Natural killer cell (primary cell): Measurements from ENCODE around the gene LDHAL6A. TPM values are rescaled to one million over a fixed set of nuclear protein-coding genes. Genes with fewer than 3 reads are reported as not detected.

Experiments
- ATAC-seq, 3 donors: fragments of 150-1000 bp in 2 of 3; fragments of 200-7000 bp in 1 of 3; cut with Tn5 transposase; 1 replicate in 1 of 3; 2 replicates in 2 of 3; pipeline ENCODE4 v1.10.0; 2021; ENCODE audit warnings: mild to moderate bottlenecking in 2 of 3, moderate library complexity in 2 of 3
- DNase-seq, 2 donors: peaks; one replicate each; pipeline versions ENCODE4 v3.0.0 to v3.0.0-alpha.2; 2013 to 2021; ENCODE audit warnings: mixed read lengths in 1 of 2
- H3K27ac ChIP-seq: one replicate; pipeline ENCODE4 v1.5.1; 2013; ENCODE audit warnings: mild to moderate bottlenecking, low read length
- H3K27me3 ChIP-seq: one replicate; pipeline ENCODE4 v1.6.1; 2013; ENCODE audit warnings: low read length; ENCODE audit not compliant: control insufficient read depth, insufficient read depth
- H3K36me3 ChIP-seq: one replicate; pipeline ENCODE4 v1.6.1; 2013; ENCODE audit warnings: low read length; ENCODE audit not compliant: control insufficient read depth, insufficient read depth
- H3K4me1 ChIP-seq: one replicate; pipeline ENCODE4 v1.6.1; 2013; ENCODE audit warnings: low read length; ENCODE audit not compliant: control insufficient read depth, insufficient read depth
- H3K4me3 ChIP-seq: one replicate; pipeline ENCODE4 v1.5.1; 2013; ENCODE audit warnings: low read length
- H3K9me3 ChIP-seq: one replicate; pipeline ENCODE4 v1.6.1; 2013; ENCODE audit warnings: low read length; ENCODE audit not compliant: control insufficient read depth, insufficient read depth
- H3K27ac Mint-ChIP-seq, 2 donors: one replicate each; pipeline ENCODE4 v1.8.0; 2022; ENCODE audit warnings: mild to moderate bottlenecking in 2 of 2, mixed read lengths in 2 of 2, moderate library complexity in 1 of 2
- H3K27me3 Mint-ChIP-seq, 2 donors: one replicate each; pipeline ENCODE4 v1.8.0; 2022; ENCODE audit warnings: low read depth in 2 of 2, mixed read lengths in 2 of 2
- H3K36me3 Mint-ChIP-seq: one replicate; pipeline ENCODE4 v1.8.0; 2022; ENCODE audit warnings: mixed read lengths
- H3K4me1 Mint-ChIP-seq, 2 donors: one replicate each; pipeline ENCODE4 v1.8.0; 2022; ENCODE audit warnings: mixed read lengths in 2 of 2
- H3K4me3 Mint-ChIP-seq: one replicate; pipeline ENCODE4 v1.8.0; 2022; ENCODE audit warnings: mild to moderate bottlenecking, moderate library complexity, mixed read lengths
- H3K9me3 Mint-ChIP-seq, 2 donors: one replicate each; pipeline ENCODE4 v1.8.0; 2022; ENCODE audit warnings: mixed read lengths in 2 of 2
- WGBS: methylation state at CpG from one replicate; pipeline ENCODE4 v1.1.7; 2013; ENCODE audit warnings: missing lambda C conversion rate; ENCODE audit not compliant: insufficient coverage; 5-methylcytosine and 5-hydroxymethylcytosine counted together
- intact Hi-C: fragments of 100-400 bp; cut with micrococcal nuclease; formaldehyde crosslinking; loops from one replicate; pipeline ENCODE4 v1.14.2; 2022
- total RNA-seq, 4 donors: library from RNA; stranded (reverse); fragments of 120-200 nt in 1 of 4; gene quantifications; one replicate each; pipeline versions ENCODE4 v1.2.3 to v1.2.4, GENCODE V29; 2013 to 2022
- TF ChIP-seq, protein P1 (sequence below): fragments of 200-600 bp; IDR thresholded peaks from one replicate; pipeline ENCODE4 v1.8.0; 2022; ENCODE audit warnings: antibody characterized with exemption

LDHAL6A gene
- total RNA-seq, 3 donors from 2014 or later (not counting 1 experiment from before 2014, with no cell fraction given): 0.15 to 0.82 (median 0.72) TPM

DNA sequence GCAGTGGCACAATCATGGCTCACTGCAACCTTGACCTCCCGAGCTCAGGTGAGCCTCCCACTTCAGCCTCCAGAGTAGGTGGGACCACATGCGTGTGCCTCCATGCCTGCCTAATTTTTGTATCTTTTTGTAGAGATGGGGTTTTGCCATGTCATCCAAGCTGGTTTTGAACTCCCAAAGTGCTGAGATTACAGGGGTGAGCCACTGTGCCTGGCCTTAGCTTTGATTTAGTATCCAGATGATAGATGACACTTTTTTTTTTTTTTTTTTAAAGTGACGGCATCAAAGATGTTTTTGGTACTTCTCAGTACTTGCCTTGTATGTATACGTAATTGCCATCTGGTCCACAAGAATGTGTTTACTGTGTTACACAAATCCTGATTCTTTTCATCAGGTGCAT lies 23.4 kb downstream of the LDHAL6A start:
- peaks cover 61% of the 10 kb centered on the region for H3K36me3 Mint-ChIP-seq
- Histone ChIP-seq H3K27me3 (no peaks in the 10 kb centered on the region), H3K27ac (no peak overlapping the region), H3K36me3 (peaks cover 76% of the 10 kb centered on the region), H3K4me3 (no peak overlapping the region), H3K9me3 (no peaks in the 10 kb centered on the region), H3K4me1 (no peaks in the 10 kb centered on the region)
- H3K9me3 Mint-ChIP-seq: no peaks in the 10 kb centered on the region
- H3K4me1 Mint-ChIP-seq: no peaks in the 10 kb centered on the region
- H3K4me3 Mint-ChIP-seq: no peak overlapping the region
- DNase-seq (no peak), ATAC-seq (no peak)
- H3K27me3 Mint-ChIP-seq: no peaks in the 10 kb centered on the region
- intact Hi-C loops: no loop called here
- 97% methylated on average over 2 of the region's 4 CpGs for WGBS
- TF ChIP-seq, protein P1, sequence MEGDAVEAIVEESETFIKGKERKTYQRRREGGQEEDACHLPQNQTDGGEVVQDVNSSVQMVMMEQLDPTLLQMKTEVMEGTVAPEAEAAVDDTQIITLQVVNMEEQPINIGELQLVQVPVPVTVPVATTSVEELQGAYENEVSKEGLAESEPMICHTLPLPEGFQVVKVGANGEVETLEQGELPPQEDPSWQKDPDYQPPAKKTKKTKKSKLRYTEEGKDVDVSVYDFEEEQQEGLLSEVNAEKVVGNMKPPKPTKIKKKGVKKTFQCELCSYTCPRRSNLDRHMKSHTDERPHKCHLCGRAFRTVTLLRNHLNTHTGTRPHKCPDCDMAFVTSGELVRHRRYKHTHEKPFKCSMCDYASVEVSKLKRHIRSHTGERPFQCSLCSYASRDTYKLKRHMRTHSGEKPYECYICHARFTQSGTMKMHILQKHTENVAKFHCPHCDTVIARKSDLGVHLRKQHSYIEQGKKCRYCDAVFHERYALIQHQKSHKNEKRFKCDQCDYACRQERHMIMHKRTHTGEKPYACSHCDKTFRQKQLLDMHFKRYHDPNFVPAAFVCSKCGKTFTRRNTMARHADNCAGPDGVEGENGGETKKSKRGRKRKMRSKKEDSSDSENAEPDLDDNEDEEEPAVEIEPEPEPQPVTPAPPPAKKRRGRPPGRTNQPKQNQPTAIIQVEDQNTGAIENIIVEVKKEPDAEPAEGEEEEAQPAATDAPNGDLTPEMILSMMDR: no peak
- H3K27ac Mint-ChIP-seq: no peak overlapping the region

DNA sequence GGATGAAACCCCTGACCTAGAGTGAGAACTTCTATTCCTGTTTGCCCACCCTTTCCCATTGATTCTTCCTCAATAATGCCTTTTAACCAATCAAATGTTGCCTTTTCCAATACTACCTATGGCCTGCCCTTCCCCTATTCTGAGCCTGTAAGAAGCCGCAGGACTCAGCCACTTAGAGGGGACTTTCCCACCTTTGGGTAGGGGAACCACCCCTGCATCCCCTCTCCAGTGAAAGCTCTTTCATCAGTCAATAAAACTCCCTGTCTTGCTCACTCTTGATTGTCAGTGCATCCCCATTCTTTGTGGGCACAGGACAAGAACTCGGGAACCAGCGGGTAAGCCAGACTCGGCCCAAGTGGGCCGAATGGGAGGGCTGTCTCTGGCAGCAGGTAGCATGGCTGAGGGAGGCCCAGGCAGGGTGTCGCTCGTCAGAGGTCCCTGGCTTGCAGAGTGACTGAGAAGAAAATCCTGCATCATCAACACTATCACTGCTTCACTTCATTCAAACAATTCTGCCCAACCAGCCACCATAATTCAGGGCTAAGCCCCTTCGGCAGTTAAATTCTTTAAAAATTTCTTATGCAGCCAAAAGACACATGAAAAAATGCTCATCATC lies 30.4 kb downstream of the LDHAL6A start:
- Histone ChIP-seq H3K36me3 (peaks cover 60% of the 10 kb centered on the region), H3K9me3 (no peaks in the 10 kb centered on the region), H3K27me3 (no peaks in the 10 kb centered on the region), H3K4me3 (no peak overlapping the region), H3K4me1 (no peaks in the 10 kb centered on the region), H3K27ac (no peak overlapping the region)
- Mint-ChIP-seq H3K4me3 (no peak overlapping the region), H3K36me3 (peaks cover 33% of the 10 kb centered on the region), H3K27me3 (no peaks in the 10 kb centered on the region), H3K4me1 (peaks cover 5 to 19% of the 10 kb centered on the region in 2 donors), H3K27ac (no peak overlapping the region), H3K9me3 (no peaks in the 10 kb centered on the region)
- intact Hi-C loops: no loop called here
- TF ChIP-seq, protein P1: no peak
- DNase-seq (peak in 1 of 2 donors; percentile 10), ATAC-seq (no peak)
- WGBS: 84% methylated on average over 8 of the region's 8 CpGs

DNA sequence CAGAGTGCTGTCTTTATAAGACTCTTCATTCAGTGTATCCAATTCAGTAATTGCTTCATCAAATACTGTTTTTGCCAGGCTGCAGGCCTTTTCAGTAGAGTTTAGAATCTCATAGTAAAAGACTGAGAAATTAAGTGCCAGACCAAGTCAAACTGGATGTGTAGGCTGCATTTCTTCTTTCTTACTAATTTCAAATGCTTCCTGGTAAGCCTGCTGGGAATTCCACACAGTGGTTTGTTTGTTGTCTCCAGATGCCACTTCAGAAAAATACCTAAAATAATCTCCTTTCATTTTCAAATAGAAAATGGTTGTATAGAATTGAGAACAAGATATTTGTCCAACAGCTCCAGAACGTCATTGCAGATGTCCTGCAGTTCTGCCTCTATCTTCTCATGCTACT lies 34.7 kb downstream of the LDHAL6A start:
- no peaks in the 10 kb centered on the region for H3K27me3 Mint-ChIP-seq
- Histone ChIP-seq H3K27ac (no peak overlapping the region), H3K27me3 (no peaks in the 10 kb centered on the region), H3K4me3 (no peak overlapping the region), H3K9me3 (no peaks in the 10 kb centered on the region), H3K36me3 (peaks cover 56% of the 10 kb centered on the region), H3K4me1 (no peaks in the 10 kb centered on the region)
- DNase-seq (no peak), ATAC-seq (no peak)
- no peaks in the 10 kb centered on the region for H3K9me3 Mint-ChIP-seq
- 93% methylated on average over 1 of the region's 1 CpG for WGBS
- peak overlapping the region; percentile 11 to 45 for H3K27ac Mint-ChIP-seq
- TF ChIP-seq, protein P1: no peak
- no peak overlapping the region for H3K4me3 Mint-ChIP-seq
- peaks cover 14% of the 10 kb centered on the region for H3K36me3 Mint-ChIP-seq
- peaks cover 5 to 34% of the 10 kb centered on the region in 2 donors for H3K4me1 Mint-ChIP-seq
- intact Hi-C loops: no loop called here
